ELR (cell line): Measurements from ENCODE around the gene LHFPL4.
A peak's percentile ranks its signal among the peaks of the same experiment; 100 is the strongest.

Source experiments
- DNase-seq: peaks from one replicate; pipeline ENCODE4 v3.0.0-alpha.2; 2015; ENCODE audit warnings: low read depth

Gene LHFPL4

GRCh38 chr3:9473496-9474065 is 80.0 kb downstream of the LHFPL4 start:
- DNase-seq, result no peak

GRCh38 chr3:9469986-9470385 is 83.6 kb downstream of the LHFPL4 start:
- DNase-seq, result no peak

GRCh38 chr3:9468460-9468859 is 85.2 kb downstream of the LHFPL4 start:
- peak; percentile 46 for DNase-seq

- DNase-seq, result no peak
Measured at GRCh38 chr3:9467451-9467850, 86.2 kb downstream of the LHFPL4 start.

- no peak for DNase-seq
Measured at GRCh38 chr3:9455596-9456131, 98.0 kb downstream of the LHFPL4 start.

GRCh38 chr3:9452417-9452816 is 101.2 kb downstream of the LHFPL4 start:
- DNase-seq, result no peak

GRCh38 chr3:9450991-9451390 is 102.6 kb downstream of the LHFPL4 start:
- DNase-seq, result no peak

GRCh38 chr3:9450126-9450525 is 103.5 kb downstream of the LHFPL4 start:
- DNase-seq, result no peak

GRCh38 chr3:9448643-9449042 is 105.0 kb downstream of the LHFPL4 start:
- DNase-seq, result peak; percentile 25
